ENCODE data around the gene LUZP1. TPM values are rescaled to one million over a fixed set of nuclear protein-coding genes. Genes with fewer than 3 reads are reported as not detected.

LUZP1 gene
- total and polyA plus RNA-seq, 12 donors: 6.4 to 40.1 (median 29.9) TPM

DNA sequence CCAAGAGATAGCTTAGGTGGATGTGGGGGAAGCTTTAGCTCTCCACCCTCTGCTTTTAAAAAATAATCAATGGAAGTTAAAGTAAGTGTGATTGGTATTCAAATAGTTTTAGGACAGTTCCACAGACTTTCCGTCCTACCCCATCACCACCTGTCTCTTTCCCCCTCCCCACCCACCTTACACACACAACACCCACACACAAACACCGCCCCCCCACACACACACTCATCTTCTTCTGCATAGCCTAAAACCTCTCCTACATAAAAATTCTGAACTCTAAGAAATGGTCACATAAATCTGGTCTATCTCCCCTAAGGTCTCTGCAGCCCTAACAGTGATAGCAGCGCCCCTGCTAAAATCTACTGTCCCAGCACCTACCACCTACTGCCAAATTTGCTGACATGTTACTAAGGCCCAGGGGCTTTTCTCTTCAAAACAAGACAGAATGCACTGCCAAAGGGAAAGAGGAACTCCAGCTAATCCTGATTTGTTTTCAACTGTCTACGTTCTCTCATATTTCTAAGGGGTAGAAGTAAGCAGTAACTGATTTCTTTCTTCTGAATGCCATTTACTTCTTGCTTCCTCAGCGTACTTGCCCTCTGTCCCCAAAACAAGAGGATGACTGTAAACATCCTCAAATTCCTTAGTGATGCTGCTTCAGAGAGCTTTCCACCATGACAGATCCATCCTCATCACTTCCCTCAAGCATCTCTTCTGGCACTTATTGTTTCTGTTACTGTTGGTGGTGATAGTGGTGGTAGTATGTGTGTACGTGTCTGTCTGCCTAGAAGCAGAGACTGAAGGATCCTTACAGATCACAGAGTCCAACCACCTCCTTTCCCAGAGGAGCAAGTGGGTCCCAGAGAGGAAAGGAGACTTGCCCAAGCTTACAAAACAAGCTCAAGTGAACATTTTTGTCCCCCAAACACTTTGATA, 56.8 kb downstream of the LUZP1 start:
- H3K36me3 ChIP-seq: peaks cover 0 to 27% (median 7%) of the 10 kb centered on the region in 9 donors
- TF ChIP-seq, protein P1, sequence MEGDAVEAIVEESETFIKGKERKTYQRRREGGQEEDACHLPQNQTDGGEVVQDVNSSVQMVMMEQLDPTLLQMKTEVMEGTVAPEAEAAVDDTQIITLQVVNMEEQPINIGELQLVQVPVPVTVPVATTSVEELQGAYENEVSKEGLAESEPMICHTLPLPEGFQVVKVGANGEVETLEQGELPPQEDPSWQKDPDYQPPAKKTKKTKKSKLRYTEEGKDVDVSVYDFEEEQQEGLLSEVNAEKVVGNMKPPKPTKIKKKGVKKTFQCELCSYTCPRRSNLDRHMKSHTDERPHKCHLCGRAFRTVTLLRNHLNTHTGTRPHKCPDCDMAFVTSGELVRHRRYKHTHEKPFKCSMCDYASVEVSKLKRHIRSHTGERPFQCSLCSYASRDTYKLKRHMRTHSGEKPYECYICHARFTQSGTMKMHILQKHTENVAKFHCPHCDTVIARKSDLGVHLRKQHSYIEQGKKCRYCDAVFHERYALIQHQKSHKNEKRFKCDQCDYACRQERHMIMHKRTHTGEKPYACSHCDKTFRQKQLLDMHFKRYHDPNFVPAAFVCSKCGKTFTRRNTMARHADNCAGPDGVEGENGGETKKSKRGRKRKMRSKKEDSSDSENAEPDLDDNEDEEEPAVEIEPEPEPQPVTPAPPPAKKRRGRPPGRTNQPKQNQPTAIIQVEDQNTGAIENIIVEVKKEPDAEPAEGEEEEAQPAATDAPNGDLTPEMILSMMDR (IDR thresholded peaks at IDR 0.05): no peak
- H3K27ac ChIP-seq: peak overlapping the region in 2 of 10 donors; percentile 1 to 29
- H3K9me3 ChIP-seq: no peaks in the 10 kb centered on the region
- ATAC-seq (no peak), DNase-seq (no peak)
- no peaks in the 10 kb centered on the region for H3K27me3 ChIP-seq
- WGBS, 2 donors: 75% methylated on average over 6 of the region's 6 CpGs
- no peak overlapping the region for H3K4me3 ChIP-seq
- peaks cover 0 to 57% (median 40%) of the 10 kb centered on the region in 9 donors for H3K4me1 ChIP-seq
- intact Hi-C loops (cut with DNase I): loop anchor here in 1 of 10 donors (5.0 kb wide), 1 partner anchor 40 kb away; no protein-coding TSS in a partner anchor

DNA sequence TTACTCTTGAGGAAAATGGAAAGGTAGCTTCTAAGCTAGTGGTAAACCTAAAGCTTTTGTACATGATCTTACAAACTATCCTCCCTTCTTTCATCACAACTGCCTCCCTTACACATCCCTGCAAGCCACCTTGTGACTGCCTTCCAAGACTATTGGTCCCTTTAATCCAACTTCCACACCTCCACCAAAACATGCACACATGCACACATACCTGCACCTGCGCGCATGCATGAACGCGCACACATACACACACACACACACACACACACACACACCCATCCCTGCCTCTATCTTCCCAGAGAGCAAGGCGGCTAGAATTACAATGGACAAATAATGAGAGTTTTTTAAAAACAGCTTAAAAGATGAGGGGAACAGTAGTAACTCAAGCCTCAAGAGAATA, 58.3 kb downstream of the LUZP1 start:
- ATAC-seq: peak in 1 of 8 donors; percentile 10
- H3K27me3 ChIP-seq: no peaks in the 10 kb centered on the region
- intact Hi-C loops (cut with DNase I): loop anchor here in 1 of 10 donors (5.0 kb wide), 1 partner anchor 42 kb away; no protein-coding TSS in a partner anchor
- no peaks in the 10 kb centered on the region for H3K9me3 ChIP-seq
- WGBS, 2 donors: 96 to 97% methylated on average over 5 of the region's 5 CpGs
- H3K4me1 ChIP-seq: peaks cover 0 to 51% (median 36%) of the 10 kb centered on the region in 9 donors
- no peak overlapping the region for H3K27ac ChIP-seq
- TF ChIP-seq, protein P1 (IDR thresholded peaks at IDR 0.05): no peak
- no peak overlapping the region for H3K4me3 ChIP-seq
- peaks cover 0 to 39% (median 13%) of the 10 kb centered on the region in 9 donors for H3K36me3 ChIP-seq
- DNase-seq: no peak

DNA sequence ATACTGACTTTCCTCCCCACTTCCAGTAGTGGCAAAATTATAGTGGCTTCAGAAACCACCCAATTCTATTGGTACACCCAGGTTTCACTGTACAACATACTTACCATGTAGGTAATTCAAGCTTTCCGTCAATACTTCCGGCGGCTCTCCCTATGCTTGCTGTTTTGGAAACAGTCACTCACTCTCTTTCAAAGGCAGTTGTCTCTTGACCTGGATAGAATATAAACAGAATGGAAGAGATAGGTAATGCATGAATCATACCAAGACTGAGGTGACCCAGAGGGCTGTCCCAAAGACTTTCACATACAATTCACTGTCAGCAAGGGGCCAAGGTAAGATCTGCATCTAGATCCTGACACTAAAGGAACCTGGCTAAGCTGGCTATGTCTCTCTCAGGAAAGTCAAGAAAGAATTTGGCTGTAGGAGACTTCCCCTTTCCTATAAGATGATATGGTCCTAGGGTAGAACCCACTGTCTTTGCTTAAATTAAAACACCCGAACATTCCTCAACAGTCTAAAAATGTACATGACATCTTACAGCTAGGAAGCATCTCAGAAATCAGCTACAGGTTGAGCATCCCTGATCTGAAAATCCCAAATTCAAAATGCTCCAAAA, 59.6 kb downstream of the LUZP1 start:
- WGBS, 2 donors: 92 to 98% methylated on average over 4 of the region's 4 CpGs
- ATAC-seq: no peak
- H3K4me1 ChIP-seq: peaks cover 0 to 44% (median 24%) of the 10 kb centered on the region in 9 donors
- TF ChIP-seq, protein P1 (IDR thresholded peaks at IDR 0.05): no peak
- H3K27ac ChIP-seq: no peak overlapping the region
- H3K27me3 ChIP-seq: no peaks in the 10 kb centered on the region
- intact Hi-C loops (cut with DNase I): no loop called here
- H3K9me3 ChIP-seq: no peaks in the 10 kb centered on the region
- no peak overlapping the region for H3K4me3 ChIP-seq
- no peak for DNase-seq
- H3K36me3 ChIP-seq: peaks cover 0 to 47% (median 13%) of the 10 kb centered on the region in 9 donors
